K562 (cell line): ENCODE data around the gene DAB2IP. TPM values are rescaled to one million over a fixed set of nuclear protein-coding genes. Genes with fewer than 3 reads are reported as not detected.

Experiments
- ATAC-seq: fragments of 200-7000 bp; cut with Tn5 transposase; 3 replicates; pipeline ENCODE4 v1.9.1; 2020; ENCODE audit warnings: moderate library complexity
- BruUV-seq: library from RNA; stranded (reverse); fragments of 400-500 nt; replicated peaks from 2 replicates; lab custom pipeline; 2021; lab: Mats Ljungman, UMichigan
- CTCF ChIA-PET: fragments of 300-600 bp; formaldehyde crosslinking; extraction: SDS; loops from one replicate; lab custom pipeline; 2021; ENCODE audit warnings: low intra/inter-chr PET ratio; lab: Yijun Ruan, JAX
- POLR2A ChIA-PET: fragments of 300-600, 350-650 bp; sonication (Branson Sonifier 250); formaldehyde crosslinking; extraction: SDS; loops from one replicate; lab custom pipeline; 2021; ENCODE audit warnings: antibody characterized with exemption, inconsistent platforms; lab: Yijun Ruan, JAX
- DNase-seq, 4 experiments: peaks; one replicate each; pipeline versions ENCODE4 v3.0.0 to v3.0.0-alpha.2; 2011 to 2018; ENCODE audit warnings: low spot score in 3 of 4, mixed read lengths in 3 of 4; ENCODE audit errors: extremely low read depth in 1 of 4
- FAIRE-seq: peaks from 2 replicates; lab custom pipeline; 2011; peaks lifted over from hg19 to GRCh38; lab: Jason Lieb, UNC
- H2AFZ ChIP-seq: 2 replicates; pipeline ENCODE4 v1.6.0; 2011; ENCODE audit warnings: low read depth, low read length, control low read depth, inconsistent platforms
- H3K27ac ChIP-seq: fragments of 200-600 bp; 3 replicates; pipeline ENCODE4 v1.8.0; 2011; ENCODE audit warnings: low read depth, mild to moderate bottlenecking, control low read depth, inconsistent platforms, low read length, moderate library complexity, mixed read lengths; ENCODE audit errors: extremely low read depth
- H3K27me3 ChIP-seq, 2 experiments: fragments of 300-600 bp in 1 of 2; 2 replicates in 1 of 2; 3 replicates in 1 of 2; pipeline versions ENCODE4 v1.6.0 to v1.8.0; 2011; ENCODE audit warnings: inconsistent platforms in 2 of 2, low read length in 2 of 2, mild to moderate bottlenecking in 1 of 2, mixed read lengths in 1 of 2, moderate library complexity in 1 of 2; ENCODE audit not compliant: control insufficient read depth in 2 of 2, insufficient read depth in 2 of 2
- H3K36me3 ChIP-seq: fragments of 300-600 bp; 3 replicates; pipeline ENCODE4 v1.8.0; 2011; ENCODE audit warnings: mild to moderate bottlenecking, low read length, inconsistent platforms; ENCODE audit not compliant: control insufficient read depth, insufficient read depth
- H3K4me1 ChIP-seq, 2 experiments: fragments of 200-600 bp in 1 of 2; replicated peaks in 1 of 2; 2 replicates in 1 of 2; 3 replicates in 1 of 2; pipeline versions ENCODE4 v1.5.1 to v1.8.0; 2011; ENCODE audit warnings: inconsistent platforms in 2 of 2, low read length in 2 of 2, mild to moderate bottlenecking in 1 of 2, mixed read lengths in 1 of 2, moderate library complexity in 1 of 2; ENCODE audit not compliant: control insufficient read depth in 2 of 2, insufficient read depth in 2 of 2
- H3K4me2 ChIP-seq: 2 replicates; pipeline ENCODE4 v1.6.1; 2011; ENCODE audit warnings: low read length, control low read depth, inconsistent platforms, mixed read lengths; ENCODE audit not compliant: insufficient read depth
- H3K4me3 ChIP-seq: fragments of 200-600 bp; sonication (generic), shearing (Covaris generic); 2 replicates; pipeline ENCODE4 v1.5.1; 2016; ENCODE audit warnings: control low read depth, inconsistent platforms
- H3K79me2 ChIP-seq: fragments of 200-600 bp; 3 replicates; pipeline ENCODE4 v1.8.0; 2011; ENCODE audit warnings: low read length, inconsistent platforms; ENCODE audit not compliant: control insufficient read depth, insufficient read depth
- H3K9ac ChIP-seq, 2 experiments: 2 replicates each; pipeline versions ENCODE4 v1.6.0 to v1.6.1; 2011; ENCODE audit warnings: low read depth in 2 of 2, low read length in 2 of 2, control low read depth in 1 of 2, inconsistent platforms in 1 of 2, mild to moderate bottlenecking in 1 of 2, mixed read lengths in 1 of 2; ENCODE audit not compliant: insufficient read depth in 1 of 2
- H3K9me1 ChIP-seq: one replicate; pipeline ENCODE4 v1.6.0; 2011; ENCODE audit warnings: inconsistent platforms, mild to moderate bottlenecking, low read length, moderate library complexity; ENCODE audit not compliant: control insufficient read depth, insufficient read depth
- H3K9me3 ChIP-seq: replicated peaks from 2 replicates; pipeline ENCODE4 v1.5.1; 2011; ENCODE audit warnings: low read depth, low read length, inconsistent platforms; ENCODE audit not compliant: control insufficient read depth, insufficient read depth
- H4K20me1 ChIP-seq: replicated peaks from 2 replicates; pipeline ENCODE4 v1.6.1; 2011; ENCODE audit warnings: low read length, inconsistent platforms, mixed read lengths; ENCODE audit not compliant: control insufficient read depth, insufficient read depth
- CHD4 ChIP-seq: fragments of 200-600 bp; sonication (generic); IDR thresholded peaks from 3 replicates; pipeline ENCODE4 v1.6.1; 2012; ENCODE audit warnings: low read depth, mild to moderate bottlenecking, mixed read lengths, low read length, inconsistent platforms; ENCODE audit not compliant: insufficient read depth, insufficient replicate concordance, poor library complexity, severe bottlenecking
- CTBP1 ChIP-seq: fragments of 450-650 bp; IDR thresholded peaks from 2 replicates; pipeline ENCODE4 v1.6.1; 2016; ENCODE audit warnings: borderline replicate concordance
- CTCF ChIP-seq, 3 experiments: IDR thresholded peaks in 2 of 3; conservative IDR thresholded peaks in 1 of 3; 2 replicates each; pipeline ENCODE4 v1.5.1; 2011 to 2012; ENCODE audit warnings: low read length in 3 of 3, mild to moderate bottlenecking in 3 of 3, control low read depth in 2 of 3, improper control_type of control experiment in 1 of 3, inconsistent platforms in 1 of 3, low read depth in 1 of 3, mixed read lengths in 1 of 3, moderate library complexity in 1 of 3; ENCODE audit not compliant: insufficient read depth in 2 of 3
- E2F3 ChIP-seq: fragments of 250-450 bp; sonication (Bioruptor Pico); IDR thresholded peaks from 2 replicates; pipeline ENCODE4 v1.4.0; 2020; ENCODE audit warnings: mild to moderate bottlenecking
- FOXP1 ChIP-seq: sonication (generic); formaldehyde crosslinking; IDR thresholded peaks from 2 replicates; pipeline ENCODE4 v1.8.0; 2022; ENCODE audit warnings: mild to moderate bottlenecking, missing genetic modification reagents
- GTF2B ChIP-seq: IDR thresholded peaks from 2 replicates; pipeline ENCODE4 v1.6.1; 2011; ENCODE audit not compliant: insufficient read length; ENCODE audit errors: extremely low read depth
- HDAC6 ChIP-seq: IDR thresholded peaks from 2 replicates; pipeline ENCODE4 v1.6.1; 2012; ENCODE audit warnings: low read depth, mild to moderate bottlenecking, control low read depth, inconsistent platforms, low read length, moderate library complexity
- HMG20A ChIP-seq: fragments of 450-650 bp; formaldehyde crosslinking; conservative IDR thresholded peaks from 2 replicates; pipeline ENCODE4 v1.4.0; 2020; ENCODE audit warnings: mild to moderate bottlenecking, mixed read lengths
- NFXL1 ChIP-seq: fragments of 450-650 bp; formaldehyde crosslinking; IDR thresholded peaks from 2 replicates; pipeline ENCODE4 v1.4.0; 2021; ENCODE audit warnings: mild to moderate bottlenecking
- RAD21 ChIP-seq, 2 experiments: fragments of 250-450 bp in 1 of 2; fragments of 450-650 bp in 1 of 2; sonication (Bioruptor Pico) in 1 of 2; formaldehyde crosslinking in 1 of 2; IDR thresholded peaks in 1 of 2; conservative IDR thresholded peaks in 1 of 2; 2 replicates each; pipeline versions ENCODE4 v1.4.0 to v1.8.0; 2020 to 2022; ENCODE audit warnings: mild to moderate bottlenecking in 2 of 2, moderate library complexity in 1 of 2
- SUPT5H ChIP-seq: fragments of 450-650 bp; IDR thresholded peaks from 2 replicates; pipeline ENCODE4 v1.6.1; 2016
- ZFP36 ChIP-seq: fragments of 150-350 bp; IDR thresholded peaks from 2 replicates; pipeline ENCODE4 v1.6.1; 2018; ENCODE audit warnings: low read length, low read depth; ENCODE audit not compliant: partially characterized antibody
- ZNF12 ChIP-seq: sonication (generic); formaldehyde crosslinking; IDR thresholded peaks from 2 replicates; pipeline ENCODE4 v1.4.0; 2020; ENCODE audit warnings: mild to moderate bottlenecking, missing genetic modification reagents
- ZNF133 ChIP-seq: fragments of 250-450 bp; sonication (Bioruptor Pico); IDR thresholded peaks from 2 replicates; pipeline ENCODE4 v1.4.0; 2020; ENCODE audit warnings: mild to moderate bottlenecking
- ZNF280A ChIP-seq: fragments of 450-650 bp; IDR thresholded peaks from 2 replicates; pipeline ENCODE4 v1.6.1; 2018; ENCODE audit warnings: mild to moderate bottlenecking, low read depth; ENCODE audit not compliant: partially characterized antibody
- WGBS: fragments of 100-300 bp; shearing (Covaris generic); methylation state at CpG from one replicate; pipeline ENCODE4 v1.1.6; 2016; ENCODE audit warnings: low coverage, mixed read lengths; ENCODE audit not compliant: insufficient coverage; ENCODE audit errors: missing lambda C conversion rate; 5-methylcytosine and 5-hydroxymethylcytosine counted together
- in situ Hi-C: fragments of 300-500 bp; cut with MboI; formaldehyde crosslinking; loops from 4 replicates; pipeline ENCODE4 v1.15.0; 2018; ENCODE audit warnings: inconsistent platforms, mixed read lengths
- intact Hi-C: fragments of 100-400 bp; cut with micrococcal nuclease; formaldehyde crosslinking; loops from 2 replicates; pipeline ENCODE4 v1.14.2; 2022
- polyA plus RNA-seq, 8 experiments: library from polyadenylated mRNA; depleted of rRNA in 4 of 8; stranded (reverse) in 5 of 8; unstranded in 3 of 8; fragments of >200 nt; fragmentation: Nextera tagmentation in 2 of 8; fragmentation: Illumina TruSeq in 1 of 8; extraction: Ambion mirVana in 2 of 8; extraction: Trizol in 1 of 8; gene quantifications; 2 replicates each; pipeline versions ENCODE4 v1.2.1 to v1.2.3, GENCODE V29; 2011 to 2014; ENCODE audit warnings: inconsistent platforms in 1 of 8, missing spikeins in 1 of 8
- total RNA-seq, 7 experiments: library from RNA; depleted of rRNA in 6 of 7; stranded (reverse); fragments of >200 nt in 6 of 7; fragmentation: Illumina TruSeq in 2 of 7; extraction: Trizol in 2 of 7; gene quantifications; 2 replicates each; pipeline versions ENCODE4 v1.2.1 to v1.2.3, GENCODE V29; 2011 to 2021; ENCODE audit warnings: low replicate concordance in 1 of 7

DAB2IP gene
- total and polyA plus RNA-seq, 9 of the 15 experiments (the other 6 are each of a cell fraction or from before 2014, with no cell fraction given), result 0.04 to 0.31 (median 0.08) TPM; not detected in 5

GRCh38 chr9:121744002-121744686 is 92.7 kb downstream of the DAB2IP start:
- H2AFZ ChIP-seq, result no peak overlapping the region
- DNase-seq (peak; percentile 51 to 66 (median 54)), FAIRE-seq (peak; percentile 6), ATAC-seq (peak; percentile 85)
- peaks cover 13% of the 10 kb centered on the region; the same call in 1 of the 2 replicates for H4K20me1 ChIP-seq
- no TSS peak for BruUV-seq
- no peaks in the 10 kb centered on the region for H3K9me3 ChIP-seq
- H3K79me2 ChIP-seq, result no peaks in the 10 kb centered on the region
- peaks cover 13 to 71% of the 10 kb centered on the region in 2 experiments; a peak in 4 of 5 replicates for H3K27me3 ChIP-seq
- no peak overlapping the region for H3K9ac ChIP-seq
- intact Hi-C loops (loop anchor here (1.0 kb wide), 1 partner anchor 250 kb away; no protein-coding TSS in a partner anchor), in situ Hi-C loops (no loop called here)
- ChIA-PET CTCF (no interaction called here), POLR2A (interaction anchor here (0.6 kb wide), 1 partner anchor 220 kb away, joined by 3 read pairs; no protein-coding TSS in a partner anchor)
- H3K27ac ChIP-seq, result no peak overlapping the region
- H3K4me3 ChIP-seq, result no peak overlapping the region
- WGBS, result 4% methylated on average over 11 of the region's 11 CpGs
- no peaks in the 10 kb centered on the region for H3K36me3 ChIP-seq
- peaks cover 0 to 4% of the 10 kb centered on the region in 2 experiments; a peak in 1 of 5 replicates for H3K4me1 ChIP-seq
- no peaks in the 10 kb centered on the region for H3K9me1 ChIP-seq
- no peak overlapping the region for H3K4me2 ChIP-seq
- TF ChIP-seq E2F3, result no peak
- TF ChIP-seq ZNF12 (CRISPR knock-in tag), result no peak
- TF ChIP-seq HMG20A (CRISPR knock-in tag), result no peak
- TF ChIP-seq CTBP1, result no peak
- TF ChIP-seq GTF2B, result no peak
- no peak for TF ChIP-seq SUPT5H
- TF ChIP-seq ZNF133 (CRISPR knock-in tag), result no peak
- TF ChIP-seq HDAC6, result no peak
- TF ChIP-seq NFXL1 (CRISPR knock-in tag), result no peak
- TF ChIP-seq ZFP36, result no peak
- TF ChIP-seq FOXP1 (CRISPR knock-in tag), result no peak
- TF ChIP-seq CHD4, result no peak
- peak; percentile 61 to 76 (median 74) for TF ChIP-seq CTCF (IDR thresholded peaks at IDR 0.05 in 2 of 3, conservative IDR thresholded peaks at IDR 0.05 in 1 of 3; ENCODE audit: insufficient read depth in 2 of 3, low read depth in 1 of 3, low read length in 3 of 3)
- no peak for TF ChIP-seq ZNF280A
- peak; percentile 68 to 74 for TF ChIP-seq RAD21 (CRISPR knock-in tag; conservative IDR thresholded peaks at IDR 0.05 in 1 of 2, IDR thresholded peaks at IDR 0.05 in 1 of 2)
